GM12872 (cell line): ENCODE results near the gene FMC1.

ENCODE experiments used
- TF ChIP-seq, protein P1 (sequence below): IDR thresholded peaks from 3 replicates; pipeline ENCODE4 v1.5.1; 2011; ENCODE audit warnings: low read depth, mild to moderate bottlenecking, low read length, moderate library complexity; ENCODE audit not compliant: insufficient read depth

The FMC1 gene

DNA sequence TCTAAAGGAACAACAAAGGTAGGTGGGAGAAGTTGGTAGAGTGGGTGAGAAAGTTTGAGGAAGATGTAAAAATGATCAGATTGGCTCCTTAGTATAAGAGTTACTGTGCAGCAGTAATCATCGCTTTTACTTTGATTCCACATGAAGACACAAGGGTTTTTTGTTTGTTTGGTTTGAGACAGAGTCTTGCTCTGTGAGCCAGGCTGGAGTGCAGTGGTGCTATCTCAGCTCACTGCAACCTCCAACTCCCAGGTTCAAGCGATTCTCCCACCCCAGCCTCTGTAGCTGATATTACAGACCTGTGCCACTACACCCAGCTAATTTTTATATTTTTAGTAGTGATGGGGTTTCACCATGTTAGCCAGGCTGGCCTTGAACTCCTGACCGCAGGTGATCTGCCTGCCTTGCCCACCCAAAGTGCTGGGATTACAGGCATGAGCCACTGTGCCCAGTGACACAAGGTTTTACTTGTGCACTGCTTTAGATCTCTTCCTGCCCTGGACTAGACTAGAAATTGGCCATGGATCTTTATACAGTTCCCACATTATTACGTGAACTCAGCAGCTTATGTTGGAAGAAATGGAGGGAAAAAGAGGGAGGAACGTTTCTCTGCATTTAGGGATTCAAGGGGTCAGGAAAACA lies 29.3 kb downstream of the FMC1 start:
- TF ChIP-seq, protein P1, sequence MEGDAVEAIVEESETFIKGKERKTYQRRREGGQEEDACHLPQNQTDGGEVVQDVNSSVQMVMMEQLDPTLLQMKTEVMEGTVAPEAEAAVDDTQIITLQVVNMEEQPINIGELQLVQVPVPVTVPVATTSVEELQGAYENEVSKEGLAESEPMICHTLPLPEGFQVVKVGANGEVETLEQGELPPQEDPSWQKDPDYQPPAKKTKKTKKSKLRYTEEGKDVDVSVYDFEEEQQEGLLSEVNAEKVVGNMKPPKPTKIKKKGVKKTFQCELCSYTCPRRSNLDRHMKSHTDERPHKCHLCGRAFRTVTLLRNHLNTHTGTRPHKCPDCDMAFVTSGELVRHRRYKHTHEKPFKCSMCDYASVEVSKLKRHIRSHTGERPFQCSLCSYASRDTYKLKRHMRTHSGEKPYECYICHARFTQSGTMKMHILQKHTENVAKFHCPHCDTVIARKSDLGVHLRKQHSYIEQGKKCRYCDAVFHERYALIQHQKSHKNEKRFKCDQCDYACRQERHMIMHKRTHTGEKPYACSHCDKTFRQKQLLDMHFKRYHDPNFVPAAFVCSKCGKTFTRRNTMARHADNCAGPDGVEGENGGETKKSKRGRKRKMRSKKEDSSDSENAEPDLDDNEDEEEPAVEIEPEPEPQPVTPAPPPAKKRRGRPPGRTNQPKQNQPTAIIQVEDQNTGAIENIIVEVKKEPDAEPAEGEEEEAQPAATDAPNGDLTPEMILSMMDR = no peak

DNA sequence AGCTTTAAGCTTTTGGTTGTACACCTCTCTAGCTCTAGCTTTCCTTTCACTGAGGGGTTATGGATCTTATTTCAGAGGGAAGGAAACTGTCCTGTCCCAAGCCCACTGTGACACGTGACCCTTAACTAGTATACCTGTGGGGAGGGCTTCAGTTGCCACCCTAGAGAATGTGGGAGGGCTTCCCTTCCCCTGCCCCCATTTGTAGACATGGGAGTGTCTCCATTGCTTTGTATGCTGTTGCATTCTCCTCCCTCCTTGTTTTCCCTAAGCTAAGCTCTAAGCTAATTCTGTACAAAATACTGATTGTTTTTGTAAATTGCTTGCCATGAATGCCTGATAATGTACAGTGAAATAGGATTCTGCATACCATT lies 29.8 kb downstream of the FMC1 start:
- TF ChIP-seq, protein P1 = no peak

DNA sequence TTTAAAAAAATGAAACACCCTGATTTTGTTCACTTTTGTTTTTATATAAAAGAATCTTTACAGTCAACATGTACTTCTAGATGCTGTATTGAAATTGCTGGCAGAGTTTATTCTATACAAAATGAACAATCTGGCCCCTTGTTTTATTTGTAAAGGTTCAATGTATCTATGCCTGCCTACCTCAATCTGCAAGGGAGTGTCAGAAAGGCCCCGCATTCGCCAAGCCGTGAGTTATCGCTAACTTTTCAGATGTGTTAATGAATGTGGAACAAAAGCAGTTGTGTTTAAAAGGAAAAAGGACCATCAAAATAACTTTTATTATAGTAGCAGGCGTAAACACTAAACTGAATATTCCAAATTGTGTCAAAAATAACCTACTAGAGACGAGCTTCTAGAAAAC lies 33.1 kb downstream of the FMC1 start:
- TF ChIP-seq, protein P1 = no peak

DNA sequence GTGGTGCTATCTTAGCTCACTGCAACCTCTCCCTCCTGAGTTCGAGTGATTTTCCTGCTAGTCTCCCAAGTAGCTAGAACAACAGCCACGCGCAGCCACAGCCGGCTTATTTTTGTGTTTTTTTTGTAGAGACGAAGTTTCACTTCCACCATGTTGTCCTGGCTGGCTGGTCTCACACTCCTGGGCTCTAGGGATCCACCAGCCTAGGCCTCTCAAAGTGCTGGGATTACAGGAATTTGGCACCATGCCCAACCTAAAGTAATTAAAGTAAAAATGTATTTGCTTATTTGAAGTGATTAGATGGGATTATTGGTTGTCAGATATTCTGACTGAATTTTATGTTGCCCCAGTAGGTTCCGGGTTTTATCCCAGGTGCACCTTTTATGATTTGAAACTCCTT lies 41.3 kb downstream of the FMC1 start:
- TF ChIP-seq, protein P1 = no peak

DNA sequence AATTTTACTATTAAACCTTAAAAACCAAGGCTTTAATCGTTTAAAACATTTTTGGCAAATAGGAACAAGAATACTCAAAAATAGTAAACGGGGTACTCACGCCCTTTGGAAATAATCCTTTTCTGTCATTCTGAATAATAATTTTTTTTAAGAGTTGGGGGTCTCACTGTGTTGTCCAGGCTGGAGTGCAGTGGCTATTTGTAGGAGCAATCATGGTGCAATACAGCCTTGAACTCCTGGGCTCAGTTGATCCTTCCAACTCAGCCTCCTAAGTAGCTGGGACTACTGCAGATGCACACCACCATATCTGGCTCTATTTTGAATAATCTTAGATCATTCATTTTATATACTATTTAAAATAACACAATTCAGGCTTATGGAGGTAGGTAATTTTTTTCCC lies 43.5 kb downstream of the FMC1 start:
- TF ChIP-seq, protein P1 = no peak

DNA sequence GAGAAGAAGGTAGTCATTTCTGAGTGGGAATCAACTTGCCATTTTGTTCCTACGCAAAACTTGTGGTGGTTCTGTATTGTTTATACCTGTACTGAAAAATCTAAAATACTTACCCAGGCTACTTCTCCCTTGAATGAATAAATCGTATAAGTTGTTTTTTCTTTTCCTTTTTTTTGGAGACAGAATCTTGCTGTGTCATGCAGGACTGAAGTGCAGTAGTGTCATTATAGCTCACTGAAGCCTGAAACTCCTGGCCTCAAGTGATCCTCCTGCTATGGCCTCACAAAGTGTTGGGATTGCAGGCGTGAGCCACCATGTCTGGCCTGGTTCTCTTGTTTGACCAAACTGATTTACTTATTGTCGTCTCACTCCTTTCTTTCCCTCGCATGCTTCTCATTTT lies 46.5 kb downstream of the FMC1 start:
- TF ChIP-seq, protein P1 = no peak

DNA sequence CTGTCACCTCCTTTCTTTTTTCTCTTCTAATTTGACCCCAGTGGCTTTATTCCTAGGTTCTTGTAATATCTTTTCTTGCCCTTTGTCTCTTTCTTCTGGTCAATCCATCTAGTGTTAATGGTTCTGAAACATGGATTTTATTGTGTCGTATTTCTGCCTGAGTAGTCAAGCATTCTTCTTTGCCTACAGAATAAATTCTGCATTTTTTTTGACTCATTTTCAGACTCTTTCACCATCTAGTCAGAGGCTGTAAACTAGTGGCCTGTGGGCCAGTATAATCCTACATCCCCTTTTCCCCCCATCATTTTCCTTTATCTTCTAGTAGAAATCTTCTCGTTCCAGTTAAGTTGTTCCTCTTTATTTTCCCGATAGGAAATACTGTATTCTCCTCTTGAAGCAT lies 48.0 kb downstream of the FMC1 start:
- TF ChIP-seq, protein P1 = no peak
